Breast epithelium (tissue), 4 donors: Measurements from ENCODE around the gene SKIC2. TPM values are rescaled to one million over a fixed set of nuclear protein-coding genes. Genes with fewer than 3 reads are reported as not detected.
"Not testable (repeated sequence)": the region's sequence is repeated elsewhere in the genome, so short reads cannot be mapped to it uniquely, and the experiment has no call there.

ENCODE experiments used
- DNase-seq, 2 donors: peaks; one replicate each; pipeline ENCODE4 v3.0.0-alpha.2; 2019; ENCODE audit warnings: low spot score in 2 of 2
- H3K27ac ChIP-seq, 2 donors: fragments of 200-600 bp; sonication (generic) in 1 of 2; one replicate each; pipeline ENCODE4 v1.5.1; 2016 to 2019; ENCODE audit warnings: mild to moderate bottlenecking in 1 of 2
- H3K27me3 ChIP-seq, 2 donors: fragments of 200-600 bp; sonication (generic) in 1 of 2; one replicate each; pipeline versions ENCODE4 v1.5.1 to v1.6.0; 2017 to 2019; ENCODE audit warnings: control low read depth in 1 of 2, mild to moderate bottlenecking in 1 of 2
- H3K36me3 ChIP-seq: fragments of 200-600 bp; one replicate; pipeline ENCODE4 v1.5.1; 2019
- H3K4me1 ChIP-seq, 2 donors: fragments of 200-600 bp; sonication (generic); one replicate each; pipeline ENCODE4 v1.5.1; 2016 to 2019; ENCODE audit warnings: control low read depth in 1 of 2
- H3K4me3 ChIP-seq, 3 donors: fragments of 200-600 bp; sonication (generic); 1 replicate in 2 of 3; 2 replicates in 1 of 3; pipeline ENCODE4 v1.5.1; 2016 to 2019; ENCODE audit warnings: mild to moderate bottlenecking in 3 of 3, moderate library complexity in 2 of 3
- H3K9me3 ChIP-seq, 2 donors: fragments of 200-600 bp; sonication (generic) in 1 of 2; one replicate each; pipeline ENCODE4 v1.5.1; 2016 to 2019; ENCODE audit warnings: control low read depth in 1 of 2
- CTCF ChIP-seq, 3 donors: fragments of 450-650 bp; IDR thresholded peaks; one replicate each; pipeline ENCODE4 v1.5.1; 2016 to 2017; ENCODE audit warnings: antibody characterized with exemption in 3 of 3, mild to moderate bottlenecking in 3 of 3, moderate library complexity in 3 of 3
- POLR2A ChIP-seq: fragments of 450-650 bp; IDR thresholded peaks from one replicate; pipeline ENCODE4 v1.6.1; 2016; ENCODE audit warnings: antibody characterized with exemption, mild to moderate bottlenecking, moderate library complexity
- POLR2AphosphoS5 ChIP-seq, 3 donors: sonication (generic); formaldehyde crosslinking; IDR thresholded peaks; one replicate each; pipeline ENCODE4 v1.6.1; 2017; ENCODE audit warnings: antibody characterized with exemption in 3 of 3
- intact Hi-C: fragments of 100-400 bp; cut with DNase I; formaldehyde crosslinking; loops from one replicate; pipeline ENCODE4 v1.15.1; 2023; ENCODE audit warnings: low total_unique reads
- total RNA-seq, 3 donors: library from RNA; depleted of rRNA; stranded (reverse); fragments of >200 nt; gene quantifications; one replicate each; pipeline ENCODE4 v1.1.0, GENCODE V29; 2016

Gene SKIC2
- total RNA-seq, 3 donors from 2014 or later, result 30.7 to 46.5 (median 43.9) TPM

GRCh38 chr6:31972709-31973350 lies 13.9 kb downstream of the SKIC2 start:
- peaks cover 8 to 15% of the 10 kb centered on the region in 2 donors for H3K4me1 ChIP-seq
- intact Hi-C loops, result no loop called here
- no peaks in the 10 kb centered on the region for H3K27me3 ChIP-seq
- no peaks in the 10 kb centered on the region for H3K36me3 ChIP-seq
- H3K9me3 ChIP-seq, result no peaks in the 10 kb centered on the region
- no peak for TF ChIP-seq CTCF (IDR thresholded peaks at IDR 0.05)
- no peak for DNase-seq
- peak overlapping the region; percentile 99 for H3K27ac ChIP-seq
- peak overlapping the region; percentile 60 to 99 (median 73) for H3K4me3 ChIP-seq

DNA sequence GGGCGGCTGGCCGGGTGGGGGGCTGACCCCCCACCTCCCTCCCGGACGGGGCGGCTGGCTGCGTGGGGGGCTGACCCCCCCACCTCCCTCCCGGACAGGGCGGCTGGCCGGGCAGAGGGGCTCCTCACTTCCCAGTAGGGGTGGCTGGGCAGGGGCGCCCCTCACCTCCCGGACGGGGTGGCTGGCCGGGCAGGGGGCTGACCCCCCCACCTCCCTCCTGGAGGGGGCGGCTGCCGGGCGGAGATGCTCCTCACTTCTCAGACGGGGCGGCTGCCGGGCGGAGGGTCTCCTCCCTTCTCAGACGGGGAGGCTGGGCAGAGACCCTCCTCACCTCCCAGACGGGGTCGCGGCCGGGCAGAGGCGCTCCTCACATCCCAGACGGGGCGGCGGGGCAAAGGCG lies 17.1 kb downstream of the SKIC2 start:
- H3K27me3 ChIP-seq, H3K4me3 ChIP-seq, H3K27ac ChIP-seq, H3K36me3 ChIP-seq, intact Hi-C loops, H3K9me3 ChIP-seq, DNase-seq: not testable (repeated sequence)
- H3K4me1 ChIP-seq, result peaks cover 7 to 11% of the 10 kb centered on the region in 2 donors

DNA sequence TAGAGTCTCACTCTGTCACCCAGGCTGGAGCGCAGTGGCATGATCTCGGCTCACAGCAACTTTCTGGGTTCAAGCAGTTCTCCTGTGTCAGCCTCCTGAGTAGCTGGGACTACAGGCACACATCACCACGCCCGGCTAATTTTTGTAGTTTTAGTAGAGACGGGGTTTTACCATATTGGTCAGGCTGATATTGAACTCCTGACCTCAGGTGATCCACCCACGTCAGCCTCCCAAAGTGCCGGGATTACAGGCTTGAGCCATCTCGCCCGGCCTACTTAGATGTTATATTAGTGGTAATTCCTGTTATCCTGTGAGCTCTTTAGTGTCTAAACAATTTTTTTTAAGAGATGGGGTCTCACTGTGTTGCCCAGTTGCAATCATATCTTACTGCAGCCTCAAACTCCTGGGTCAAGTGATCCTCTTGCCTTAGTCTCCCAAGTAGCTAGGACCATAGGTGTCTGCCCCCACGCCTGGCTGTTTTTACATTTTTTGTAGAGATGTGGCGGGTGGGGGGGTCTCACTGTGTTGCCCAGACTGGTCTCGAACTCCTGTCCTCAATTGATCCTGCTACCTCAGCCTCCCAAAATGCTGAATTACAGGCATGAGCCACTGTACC lies 18.9 kb downstream of the SKIC2 start:
- H3K27me3 ChIP-seq, result no peaks in the 10 kb centered on the region
- no peaks in the 10 kb centered on the region for H3K36me3 ChIP-seq
- DNase-seq, result no peak
- H3K4me1 ChIP-seq, result peaks cover 4 to 8% of the 10 kb centered on the region in 2 donors
- TF ChIP-seq POLR2AphosphoS5 (IDR thresholded peaks at IDR 0.05), result no peak
- TF ChIP-seq POLR2A, result no peak
- no peak for TF ChIP-seq CTCF (IDR thresholded peaks at IDR 0.05)
- no peak overlapping the region for H3K27ac ChIP-seq
- no peak overlapping the region for H3K4me3 ChIP-seq
- intact Hi-C loops, result no loop called here
- no peaks in the 10 kb centered on the region for H3K9me3 ChIP-seq

DNA sequence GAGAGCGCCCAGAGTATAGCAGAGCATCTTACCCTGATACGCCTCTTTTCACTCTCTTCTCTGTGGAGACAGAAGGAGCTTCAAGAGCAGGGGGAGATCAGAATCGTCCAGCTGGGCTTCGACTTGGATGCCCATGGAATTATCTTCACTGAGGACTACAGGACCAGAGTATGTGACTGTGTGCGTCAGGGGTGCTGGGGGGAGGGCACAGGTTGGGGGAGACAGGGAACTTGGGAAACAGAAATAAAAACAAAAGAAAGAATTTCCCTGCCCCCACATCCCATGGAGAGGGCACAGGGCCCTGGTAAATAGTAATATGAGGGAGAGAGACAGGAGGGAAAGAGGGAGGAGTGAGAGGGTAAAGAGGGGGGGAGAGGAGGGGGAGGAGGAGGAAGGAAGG lies 19.9 kb downstream of the SKIC2 start:
- no peaks in the 10 kb centered on the region for H3K36me3 ChIP-seq
- H3K9me3 ChIP-seq, result no peaks in the 10 kb centered on the region
- H3K27me3 ChIP-seq, result no peaks in the 10 kb centered on the region
- no peak overlapping the region for H3K27ac ChIP-seq
- H3K4me1 ChIP-seq, result no peaks in the 10 kb centered on the region
- TF ChIP-seq POLR2AphosphoS5 (IDR thresholded peaks at IDR 0.05), result no peak
- TF ChIP-seq CTCF (IDR thresholded peaks at IDR 0.05), result no peak
- no peak for TF ChIP-seq POLR2A
- DNase-seq, result no peak
- no peak overlapping the region for H3K4me3 ChIP-seq
- intact Hi-C loops, result no loop called here

- H3K9me3 ChIP-seq, result no peaks in the 10 kb centered on the region
- H3K36me3 ChIP-seq, result no peaks in the 10 kb centered on the region
- TF ChIP-seq POLR2AphosphoS5 (IDR thresholded peaks at IDR 0.05) (no peak), CTCF (IDR thresholded peaks at IDR 0.05) (no peak), POLR2A (no peak)
- intact Hi-C loops, result no loop called here
- no peak overlapping the region for H3K4me3 ChIP-seq
- DNase-seq, result no peak
- no peaks in the 10 kb centered on the region for H3K4me1 ChIP-seq
- H3K27ac ChIP-seq, result peak overlapping the region in 1 of 2 donors; percentile 12
- H3K27me3 ChIP-seq, result no peaks in the 10 kb centered on the region
These were observed 20.4 kb downstream of the SKIC2 start for GRCh38 chr6:31979238-31979898.

- H3K4me1 ChIP-seq, DNase-seq, H3K4me3 ChIP-seq, H3K27me3 ChIP-seq, intact Hi-C loops, H3K36me3 ChIP-seq, H3K9me3 ChIP-seq: not testable (repeated sequence)
- H3K27ac ChIP-seq, result peak overlapping the region in 1 of 2 donors; percentile 25
These were observed 21.4 kb downstream of the SKIC2 start for GRCh38 chr6:31980195-31980876.

DNA sequence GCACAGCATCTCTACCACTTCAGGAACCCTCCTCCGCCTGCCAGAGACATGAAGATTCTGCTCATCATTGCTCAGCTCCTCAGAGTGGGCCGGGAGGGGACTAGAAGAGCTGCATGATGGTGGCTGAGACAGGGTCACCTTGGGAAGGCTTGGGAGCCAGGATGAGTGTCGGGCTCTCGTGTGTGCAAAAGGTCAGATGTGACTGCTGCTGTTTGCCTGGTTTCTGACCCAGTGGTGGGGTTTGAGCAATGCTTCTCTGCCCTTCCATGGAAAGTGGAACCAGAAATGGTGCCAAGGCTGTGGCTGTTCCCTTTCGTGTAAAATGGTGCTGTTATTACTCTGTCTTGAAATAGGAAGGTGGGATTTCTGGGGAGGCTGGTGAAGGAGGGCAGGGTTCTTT lies 22.0 kb downstream of the SKIC2 start:
- intact Hi-C loops, H3K4me1 ChIP-seq, H3K4me3 ChIP-seq, H3K36me3 ChIP-seq, DNase-seq, H3K27me3 ChIP-seq, H3K27ac ChIP-seq, H3K9me3 ChIP-seq: not testable (repeated sequence)

DNA sequence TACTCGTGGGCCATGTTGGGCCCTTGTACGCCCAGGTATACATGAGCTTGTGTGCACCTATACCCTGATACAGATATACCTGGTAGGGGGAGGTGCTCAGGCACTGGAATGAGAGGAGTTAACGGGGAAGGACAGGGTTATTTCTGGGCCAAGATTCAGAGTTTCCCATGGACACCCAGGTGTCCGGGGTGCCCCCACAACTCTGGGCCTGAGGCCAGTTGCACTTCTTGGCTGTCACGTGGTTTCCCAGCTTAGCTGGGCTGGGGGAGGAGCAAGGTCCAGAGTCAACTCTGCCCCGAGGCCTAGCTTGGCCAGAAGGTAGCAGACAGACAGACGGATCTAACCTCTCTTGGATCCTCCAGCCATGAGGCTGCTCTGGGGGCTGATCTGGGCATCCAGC lies 22.8 kb downstream of the SKIC2 start, which contains the start of gene C4A:
C4A (plus strand) TSS at position 314 of the 400 bp plus-strand sequence; CDS start at position 365, 51 bp downstream.
- DNase-seq, H3K4me1 ChIP-seq, H3K4me3 ChIP-seq, H3K27me3 ChIP-seq, intact Hi-C loops, H3K36me3 ChIP-seq, H3K9me3 ChIP-seq, H3K27ac ChIP-seq: not testable (repeated sequence)
